Measurements from ENCODE around the gene ZNF467.

The ZNF467 gene

DNA sequence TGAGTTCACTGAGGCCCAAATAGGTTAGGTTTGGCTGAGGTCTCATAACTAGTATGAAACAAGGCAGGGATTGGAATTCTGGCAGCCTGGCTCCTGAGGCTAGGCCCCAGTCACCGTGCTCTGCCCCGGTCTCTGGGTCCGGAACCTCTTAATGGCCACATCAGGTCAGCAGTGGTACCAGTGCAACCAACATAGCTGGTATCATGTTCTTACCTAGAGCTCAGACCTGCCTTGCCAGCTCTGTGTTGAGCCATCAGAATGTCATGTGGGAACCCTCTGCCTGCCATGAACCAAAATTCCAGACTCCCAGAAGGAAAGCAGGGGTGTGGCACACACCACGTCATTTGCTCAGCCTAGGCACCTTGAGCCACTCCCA lies 56.5 kb downstream of the ZNF467 start:
- Histone ChIP-seq H4K8ac (ENCODE audit: low read depth, low read length) (no peak overlapping the region), H3K27me3 (ENCODE audit: control insufficient read depth in 3 of 3, insufficient read depth in 3 of 3, low read depth in 1 of 3, low read length in 3 of 3) (peaks cover 0 to 5% (median 0%) of the 10 kb centered on the region in 3 experiments)

DNA sequence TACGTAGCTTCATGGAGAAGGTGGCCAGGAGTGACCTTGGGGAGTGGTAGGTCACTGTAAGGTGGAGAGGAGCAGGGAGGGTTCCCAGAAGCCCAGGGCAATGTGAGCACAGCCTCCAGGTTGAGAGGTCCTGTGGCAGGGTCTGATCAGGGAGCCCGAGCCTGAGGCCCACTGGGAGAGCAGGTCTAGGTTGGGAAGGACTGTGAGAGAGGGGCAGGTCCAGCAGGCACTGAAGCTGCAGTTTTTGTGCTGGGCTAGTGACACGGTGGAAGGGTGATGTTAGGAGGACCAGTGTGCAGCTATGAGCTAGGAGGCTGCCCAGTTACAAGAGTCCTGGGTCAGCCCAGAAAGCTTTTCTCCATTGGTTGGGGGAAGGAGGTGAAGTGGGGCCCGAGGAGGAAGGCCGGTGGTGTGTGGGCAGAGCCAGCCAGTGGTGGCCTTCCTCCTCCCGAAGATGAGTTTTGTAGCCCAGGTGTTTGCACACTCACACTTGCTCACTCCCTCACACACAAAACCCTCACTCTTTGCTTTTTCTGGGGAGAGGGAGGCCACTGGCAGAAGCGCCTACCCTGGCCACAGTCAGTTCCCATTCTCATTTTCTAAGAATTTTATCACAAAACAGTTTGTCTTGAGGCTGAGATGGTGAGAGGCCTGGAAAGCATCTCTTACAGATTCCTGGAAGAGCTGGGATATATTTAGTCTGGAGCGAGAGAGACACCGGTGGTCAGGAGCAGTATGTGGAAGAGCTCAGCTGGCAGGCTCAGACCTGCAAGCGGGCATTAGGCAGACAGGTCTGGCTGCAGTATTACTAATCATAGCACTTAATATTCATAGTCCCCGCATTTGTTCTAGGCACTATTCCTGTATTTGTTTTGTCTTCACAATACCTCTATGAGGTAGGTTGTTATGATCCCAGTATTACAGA lies 57.1 kb downstream of the ZNF467 start:
- H3K4me3 ChIP-seq (ENCODE audit: low read length in 2 of 2) = peak overlapping the region in 1 of 2 donors; percentile 94
- H3K79me1 ChIP-seq (ENCODE audit: low read depth, low read length) = peaks cover 13% of the 10 kb centered on the region
- peak overlapping the region; percentile 14 for H3K14ac ChIP-seq (ENCODE audit: low read length)
- peak overlapping the region; percentile 85 for H3K9ac ChIP-seq (ENCODE audit: low read depth, low read length, poor library complexity)
- no peak overlapping the region for H4K91ac ChIP-seq (ENCODE audit: low read depth, low read length, poor library complexity)
- WGBS, 2 donors (ENCODE audit: extremely low coverage in 2 of 2, insufficient read length in 2 of 2, insufficient replicate concordance in 1 of 2) = no CpG with 5 or more reads among the region's 11 CpGs
- no peak overlapping the region for H3K18ac ChIP-seq (ENCODE audit: low read length)
- no peak overlapping the region for H3K4ac ChIP-seq (ENCODE audit: low read length)
- H2BK12ac ChIP-seq (ENCODE audit: low read length) = no peak overlapping the region
- H2BK15ac ChIP-seq (ENCODE audit: low read length) = no peak overlapping the region
- peak overlapping the region; percentile 40 for H2AK5ac ChIP-seq (ENCODE audit: low read depth, low read length)
- peaks cover 7 to 16% of the 10 kb centered on the region in 2 donors for H3K9me3 ChIP-seq (replicated peaks in 1 of 2; ENCODE audit: control insufficient read depth in 2 of 2, insufficient read depth in 1 of 2, low read depth in 1 of 2, low read length in 2 of 2)
- peak overlapping the region; percentile 65 for H4K8ac ChIP-seq (ENCODE audit: low read depth, low read length)
- H3K27ac ChIP-seq (replicated peaks; ENCODE audit: low read length) = no peak overlapping the region
- H3K23ac ChIP-seq (ENCODE audit: low read depth, low read length, poor library complexity) = peak overlapping the region; percentile 48
- no peak overlapping the region for H2BK120ac ChIP-seq (ENCODE audit: low read depth, low read length)
- H3K4me2 ChIP-seq (ENCODE audit: insufficient read depth, low read length, poor library complexity, severe bottlenecking) = peak overlapping the region; percentile 97
- H2AFZ ChIP-seq (ENCODE audit: low read length) = no peak overlapping the region
- no peak overlapping the region for H2BK5ac ChIP-seq (ENCODE audit: low read length)
- no peak for DNase-seq (ENCODE audit: low spot score)
- peaks cover 10 to 15% of the 10 kb centered on the region in 2 donors for H3K4me1 ChIP-seq (ENCODE audit: control insufficient read depth in 2 of 2, insufficient read depth in 1 of 2, low read depth in 1 of 2, low read length in 2 of 2)
- peaks cover 14 to 40% of the 10 kb centered on the region in 2 donors for H3K36me3 ChIP-seq (replicated peaks in 1 of 2; ENCODE audit: control insufficient read depth in 2 of 2, insufficient read depth in 2 of 2, low read length in 2 of 2)
- peaks cover 0 to 5% (median 0%) of the 10 kb centered on the region in 3 experiments for H3K27me3 ChIP-seq (ENCODE audit: control insufficient read depth in 3 of 3, insufficient read depth in 3 of 3, low read depth in 1 of 3, low read length in 3 of 3)

More for the DNA sequence above, 56.5 kb downstream of the ZNF467 start:
- Histone ChIP-seq H2BK12ac (ENCODE audit: low read length) (no peak overlapping the region), H3K4me1 (ENCODE audit: control insufficient read depth in 2 of 2, insufficient read depth in 1 of 2, low read depth in 1 of 2, low read length in 2 of 2) (peaks cover 10 to 15% of the 10 kb centered on the region in 2 donors), H3K14ac (ENCODE audit: low read length) (no peak overlapping the region), H3K4me3 (ENCODE audit: low read length in 2 of 2) (no peak overlapping the region), H2BK15ac (ENCODE audit: low read length) (no peak overlapping the region), H3K9ac (ENCODE audit: low read depth, low read length, poor library complexity) (no peak overlapping the region), H3K36me3 (replicated peaks in 1 of 2; ENCODE audit: control insufficient read depth in 2 of 2, insufficient read depth in 2 of 2, low read length in 2 of 2) (peaks cover 14 to 47% of the 10 kb centered on the region in 2 donors), H3K9me3 (replicated peaks in 1 of 2; ENCODE audit: control insufficient read depth in 2 of 2, insufficient read depth in 1 of 2, low read depth in 1 of 2, low read length in 2 of 2) (peaks cover 7 to 9% of the 10 kb centered on the region in 2 donors), H3K23ac (ENCODE audit: low read depth, low read length, poor library complexity) (no peak overlapping the region), H3K27ac (replicated peaks; ENCODE audit: low read length) (no peak overlapping the region), H2BK5ac (ENCODE audit: low read length) (no peak overlapping the region), H2AFZ (ENCODE audit: low read length) (no peak overlapping the region), H3K4ac (ENCODE audit: low read length) (no peak overlapping the region), H3K4me2 (ENCODE audit: insufficient read depth, low read length, poor library complexity, severe bottlenecking) (no peak overlapping the region), H3K18ac (ENCODE audit: low read length) (no peak overlapping the region), H2AK5ac (ENCODE audit: low read depth, low read length) (no peak overlapping the region), H4K91ac (ENCODE audit: low read depth, low read length, poor library complexity) (no peak overlapping the region), H3K79me1 (ENCODE audit: low read depth, low read length) (peaks cover 13% of the 10 kb centered on the region), H2BK120ac (ENCODE audit: low read depth, low read length) (no peak overlapping the region)
- no peak for DNase-seq (ENCODE audit: low spot score)
- no CpG with 5 or more reads among the region's 4 CpGs for WGBS, 2 donors (ENCODE audit: extremely low coverage in 2 of 2, insufficient read length in 2 of 2, insufficient replicate concordance in 1 of 2)

DNA sequence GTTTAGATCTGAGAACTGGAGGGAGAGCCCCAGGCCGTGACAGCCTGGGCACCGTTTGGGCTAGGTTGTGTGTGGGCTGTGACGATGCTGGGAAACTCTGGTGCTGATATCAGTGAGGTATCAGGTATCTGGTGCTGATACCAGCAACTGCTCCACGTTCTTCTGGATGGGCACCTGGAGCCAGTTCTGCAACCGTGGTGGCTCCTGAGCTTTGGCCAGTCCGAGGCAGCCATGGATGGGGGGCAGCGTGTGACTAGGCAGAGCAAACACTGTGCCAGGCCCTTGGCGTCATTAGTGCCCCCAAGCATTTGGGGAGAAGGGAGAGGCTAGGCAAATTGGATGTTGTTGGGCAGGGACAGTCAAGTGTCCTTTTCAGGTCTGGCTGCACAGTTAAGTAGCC lies 57.9 kb downstream of the ZNF467 start:
- Histone ChIP-seq H4K91ac (ENCODE audit: low read depth, low read length, poor library complexity) (no peak overlapping the region), H4K8ac (ENCODE audit: low read depth, low read length) (no peak overlapping the region), H3K4me2 (ENCODE audit: insufficient read depth, low read length, poor library complexity, severe bottlenecking) (peak overlapping the region; percentile 97), H2AK5ac (ENCODE audit: low read depth, low read length) (peak overlapping the region; percentile 80), H2BK5ac (ENCODE audit: low read length) (no peak overlapping the region), H3K4me3 (ENCODE audit: low read length in 2 of 2) (peak overlapping the region; percentile 94 to 97), H3K36me3 (replicated peaks in 1 of 2; ENCODE audit: control insufficient read depth in 2 of 2, insufficient read depth in 2 of 2, low read length in 2 of 2) (peaks cover 10 to 32% of the 10 kb centered on the region in 2 donors), H2BK15ac (ENCODE audit: low read length) (peak overlapping the region; percentile 70), H3K9ac (ENCODE audit: low read depth, low read length, poor library complexity) (peak overlapping the region; percentile 85), H3K27me3 (ENCODE audit: control insufficient read depth in 3 of 3, insufficient read depth in 3 of 3, low read depth in 1 of 3, low read length in 3 of 3) (peaks cover 0 to 5% (median 0%) of the 10 kb centered on the region in 3 experiments), H2BK12ac (ENCODE audit: low read length) (no peak overlapping the region), H3K9me3 (replicated peaks in 1 of 2; ENCODE audit: control insufficient read depth in 2 of 2, insufficient read depth in 1 of 2, low read depth in 1 of 2, low read length in 2 of 2) (peaks cover 7 to 24% of the 10 kb centered on the region in 2 donors), H3K27ac (replicated peaks; ENCODE audit: low read length) (no peak overlapping the region), H3K4me1 (ENCODE audit: control insufficient read depth in 2 of 2, insufficient read depth in 1 of 2, low read depth in 1 of 2, low read length in 2 of 2) (peaks cover 10 to 15% of the 10 kb centered on the region in 2 donors), H3K23ac (ENCODE audit: low read depth, low read length, poor library complexity) (peak overlapping the region; percentile 85), H3K14ac (ENCODE audit: low read length) (peak overlapping the region; percentile 67), H2BK120ac (ENCODE audit: low read depth, low read length) (no peak overlapping the region), H2AFZ (ENCODE audit: low read length) (peak overlapping the region; percentile 99), H3K18ac (ENCODE audit: low read length) (peak overlapping the region; percentile 80), H3K4ac (ENCODE audit: low read length) (no peak overlapping the region), H3K79me1 (ENCODE audit: low read depth, low read length) (peaks cover 13% of the 10 kb centered on the region)
- DNase-seq (ENCODE audit: low spot score) = no peak
- WGBS, 2 donors (ENCODE audit: extremely low coverage in 2 of 2, insufficient read length in 2 of 2, insufficient replicate concordance in 1 of 2) = no CpG with 5 or more reads among the region's 8 CpGs

- Histone ChIP-seq H3K23ac (ENCODE audit: low read depth, low read length, poor library complexity) (peak overlapping the region; percentile 89), H2BK12ac (ENCODE audit: low read length) (no peak overlapping the region), H3K79me1 (ENCODE audit: low read depth, low read length) (peaks cover 13% of the 10 kb centered on the region), H2BK15ac (ENCODE audit: low read length) (peak overlapping the region; percentile 70), H2BK5ac (ENCODE audit: low read length) (no peak overlapping the region), H3K4me1 (ENCODE audit: control insufficient read depth in 2 of 2, insufficient read depth in 1 of 2, low read depth in 1 of 2, low read length in 2 of 2) (peaks cover 10 to 15% of the 10 kb centered on the region in 2 donors), H3K14ac (ENCODE audit: low read length) (peak overlapping the region; percentile 75), H3K18ac (ENCODE audit: low read length) (peak overlapping the region; percentile 80), H3K27ac (replicated peaks; ENCODE audit: low read length) (no peak overlapping the region), H3K27me3 (ENCODE audit: control insufficient read depth in 3 of 3, insufficient read depth in 3 of 3, low read depth in 1 of 3, low read length in 3 of 3) (peaks cover 0 to 5% (median 0%) of the 10 kb centered on the region in 3 experiments), H4K91ac (ENCODE audit: low read depth, low read length, poor library complexity) (no peak overlapping the region), H3K4ac (ENCODE audit: low read length) (no peak overlapping the region), H3K9ac (ENCODE audit: low read depth, low read length, poor library complexity) (peak overlapping the region; percentile 97), H2BK120ac (ENCODE audit: low read depth, low read length) (no peak overlapping the region), H2AK5ac (ENCODE audit: low read depth, low read length) (peak overlapping the region; percentile 80), H2AFZ (ENCODE audit: low read length) (peak overlapping the region; percentile 99), H3K36me3 (replicated peaks in 1 of 2; ENCODE audit: control insufficient read depth in 2 of 2, insufficient read depth in 2 of 2, low read length in 2 of 2) (peaks cover 5 to 27% of the 10 kb centered on the region in 2 donors), H3K9me3 (replicated peaks in 1 of 2; ENCODE audit: control insufficient read depth in 2 of 2, insufficient read depth in 1 of 2, low read depth in 1 of 2, low read length in 2 of 2) (peaks cover 7 to 26% of the 10 kb centered on the region in 2 donors), H3K4me2 (ENCODE audit: insufficient read depth, low read length, poor library complexity, severe bottlenecking) (peak overlapping the region; percentile 97), H3K4me3 (ENCODE audit: low read length in 2 of 2) (peak overlapping the region; percentile 94 to 97), H4K8ac (ENCODE audit: low read depth, low read length) (no peak overlapping the region)
- no peak for DNase-seq (ENCODE audit: low spot score)
- no CpG with 5 or more reads among the region's 48 CpGs for WGBS, 2 donors (ENCODE audit: extremely low coverage in 2 of 2, insufficient read length in 2 of 2, insufficient replicate concordance in 1 of 2)
Measured at GRCh38 chr7:149714910-149715471, 58.4 kb downstream of the ZNF467 start.
